ENCODE results near the gene TIMM13. TPM values are rescaled to one million over a fixed set of nuclear protein-coding genes. Genes with fewer than 3 reads are reported as not detected.

TIMM13 gene
- total RNA-seq, 5 donors from 2014 or later (not counting 1 experiment from before 2014, with no cell fraction given) = 22.4 to 50.9 (median 33.7) TPM

GRCh38 chr19:2428756-2429711 lies 1.6 kb upstream of the TIMM13 start:
- Histone ChIP-seq H3K4me3 (ENCODE audit: control insufficient read depth in 1 of 2, extremely low read depth in 1 of 2, low read length in 1 of 2) (no peak overlapping the region), H3K27me3 (replicated peaks in 1 of 2; ENCODE audit: control insufficient read depth in 2 of 2, extremely low read depth in 1 of 2, insufficient read depth in 2 of 2, low read length in 1 of 2) (no peaks in the 10 kb centered on the region), H3K9me3 (no peaks in the 10 kb centered on the region), H3K36me3 (ENCODE audit: control insufficient read depth in 2 of 2, extremely low read depth in 1 of 2, insufficient read depth in 1 of 2, low read length in 1 of 2) (peaks cover 7 to 23% of the 10 kb centered on the region in 2 donors), H3K4me1 (ENCODE audit: control insufficient read depth in 1 of 2, extremely low read depth in 1 of 2, insufficient read depth in 2 of 2, low read length in 2 of 2) (peaks cover 8 to 30% of the 10 kb centered on the region in 2 experiments), H3K27ac (ENCODE audit: low read length) (no peak overlapping the region)
- Mint-ChIP-seq H3K27ac (no peak overlapping the region), H3K36me3 (no peaks in the 10 kb centered on the region), H3K4me3 (no peak overlapping the region), H3K27me3 (no peaks in the 10 kb centered on the region), H3K4me1 (peaks cover 16 to 18% (median 18%) of the 10 kb centered on the region in 3 donors), H3K9me3 (no peaks in the 10 kb centered on the region)
- POLR2A ChIA-PET = interaction anchor here in 1 of 2 donors (0.9 kb wide), 1 partner anchor 171 kb away, joined by 4 read pairs; no protein-coding TSS in a partner anchor
- CTCF ChIA-PET = interaction anchor here in 1 of 2 donors (0.6 to 1.2 kb wide), 2 partner anchors 179 to 277 kb away, joined by 3 to 7 read pairs; no protein-coding TSS in a partner anchor
- WGBS (ENCODE audit: insufficient coverage) = 93% methylated on average over 28 of the region's 37 CpGs
- ATAC-seq (replicated peaks in 1 of 4) (no peak), DNase-seq (no peak)

GRCh38 chr19:2428321-2428690 lies 920 bp upstream of the TIMM13 start:
- ChIA-PET CTCF (interaction anchor here in 1 of 2 donors (0.6 to 1.6 kb wide), 5 partner anchors 28 to 276 kb away, joined by 3 to 4 read pairs (median 3); partner anchors contain the start of genes LMNB2 and PLEKHJ1), POLR2A (interaction anchor here in 1 of 2 donors (0.6 to 2.0 kb wide), 2 partner anchors 48 to 343 kb away, joined by 5 read pairs; partner anchors contain the start of gene GADD45B)
- no peaks in the 10 kb centered on the region for H3K9me3 ChIP-seq
- H3K4me1 ChIP-seq (ENCODE audit: control insufficient read depth in 1 of 2, extremely low read depth in 1 of 2, insufficient read depth in 2 of 2, low read length in 2 of 2) = peaks cover 8 to 30% of the 10 kb centered on the region in 2 experiments
- Mint-ChIP-seq H3K27ac (peak overlapping the region in 1 of 2 donors; percentile 99), H3K4me3 (peak overlapping the region in 2 of 3 donors; percentile 89 to 94), H3K27me3 (no peaks in the 10 kb centered on the region), H3K36me3 (no peaks in the 10 kb centered on the region), H3K4me1 (peaks cover 16 to 18% (median 18%) of the 10 kb centered on the region in 3 donors), H3K9me3 (no peaks in the 10 kb centered on the region)
- 78% methylated on average over 24 of the region's 25 CpGs for WGBS (ENCODE audit: insufficient coverage)
- no peak for DNase-seq
- H3K27ac ChIP-seq (ENCODE audit: low read length) = peak overlapping the region; percentile 96
- no peaks in the 10 kb centered on the region for H3K27me3 ChIP-seq (replicated peaks in 1 of 2; ENCODE audit: control insufficient read depth in 2 of 2, extremely low read depth in 1 of 2, insufficient read depth in 2 of 2, low read length in 1 of 2)
- peaks cover 7 to 22% of the 10 kb centered on the region in 2 donors for H3K36me3 ChIP-seq (ENCODE audit: control insufficient read depth in 2 of 2, extremely low read depth in 1 of 2, insufficient read depth in 1 of 2, low read length in 1 of 2)
- H3K4me3 ChIP-seq (ENCODE audit: control insufficient read depth in 1 of 2, extremely low read depth in 1 of 2, low read length in 1 of 2) = peak overlapping the region in 1 of 2 donors; percentile 97
- no peak for ATAC-seq (replicated peaks in 1 of 4)

- Histone ChIP-seq H3K4me1 (ENCODE audit: control insufficient read depth in 1 of 2, extremely low read depth in 1 of 2, insufficient read depth in 2 of 2, low read length in 2 of 2) (peaks cover 8 to 30% of the 10 kb centered on the region in 2 experiments), H3K27ac (ENCODE audit: low read length) (peak overlapping the region; percentile 96), H3K36me3 (ENCODE audit: control insufficient read depth in 2 of 2, extremely low read depth in 1 of 2, insufficient read depth in 1 of 2, low read length in 1 of 2) (peaks cover 7 to 17% of the 10 kb centered on the region in 2 donors), H3K4me3 (ENCODE audit: control insufficient read depth in 1 of 2, extremely low read depth in 1 of 2, low read length in 1 of 2) (peak overlapping the region; percentile 65 to 97), H3K27me3 (replicated peaks in 1 of 2; ENCODE audit: control insufficient read depth in 2 of 2, extremely low read depth in 1 of 2, insufficient read depth in 2 of 2, low read length in 1 of 2) (no peaks in the 10 kb centered on the region), H3K9me3 (no peaks in the 10 kb centered on the region)
- Mint-ChIP-seq H3K4me3 (peak overlapping the region; percentile 89 to 94 (median 89)), H3K4me1 (peaks cover 16 to 18% (median 18%) of the 10 kb centered on the region in 3 donors), H3K27ac (peak overlapping the region; percentile 92 to 99), H3K27me3 (no peaks in the 10 kb centered on the region), H3K36me3 (no peaks in the 10 kb centered on the region), H3K9me3 (no peaks in the 10 kb centered on the region)
- 3% methylated on average over 64 of the region's 66 CpGs for WGBS (ENCODE audit: insufficient coverage)
- DNase-seq (peak in 13 of 35 experiments; percentile 5 to 48 (median 20)), ATAC-seq (replicated peaks in 1 of 4) (peak in 3 of 4 experiments; percentile 1 to 8 (median 6))
- ChIA-PET CTCF (interaction anchor here (0.5 to 1.6 kb wide), 4 partner anchors 30 to 49 kb away, joined by 3 to 4 read pairs (median 3); partner anchors contain the start of genes GADD45B (in 1 of the 2) and LMNB2 (in 1 of the 2)), POLR2A (interaction anchor here in 1 of 2 donors (0.7 to 2.0 kb wide), 2 partner anchors 49 to 51 kb away, joined by 3 to 5 read pairs; partner anchors contain the start of gene GADD45B)
These were observed 566 bp downstream of the TIMM13 start for GRCh38 chr19:2426611-2427428.

GRCh38 chr19:2425622-2426581 lies 1.5 kb downstream of the TIMM13 start:
- H3K36me3 ChIP-seq (ENCODE audit: control insufficient read depth in 2 of 2, extremely low read depth in 1 of 2, insufficient read depth in 1 of 2, low read length in 1 of 2) = peaks cover 2 to 8% of the 10 kb centered on the region in 2 donors
- ATAC-seq (replicated peaks in 1 of 4) = no peak
- Mint-ChIP-seq H3K9me3 (no peaks in the 10 kb centered on the region), H3K4me3 (peak overlapping the region; percentile 89 to 94 (median 89)), H3K27ac (no peak overlapping the region), H3K4me1 (peaks cover 16 to 18% (median 18%) of the 10 kb centered on the region in 3 donors), H3K36me3 (no peaks in the 10 kb centered on the region), H3K27me3 (no peaks in the 10 kb centered on the region)
- DNase-seq = no peak
- ChIA-PET POLR2A (interaction anchor here in 1 of 2 donors (0.5 kb wide), 1 partner anchor 110 kb away, joined by 3 read pairs; no protein-coding TSS in a partner anchor), CTCF (no interaction called here)
- peak overlapping the region; percentile 65 to 97 for H3K4me3 ChIP-seq (ENCODE audit: control insufficient read depth in 1 of 2, extremely low read depth in 1 of 2, low read length in 1 of 2)
- no peaks in the 10 kb centered on the region for H3K27me3 ChIP-seq (replicated peaks in 1 of 2; ENCODE audit: control insufficient read depth in 2 of 2, extremely low read depth in 1 of 2, insufficient read depth in 2 of 2, low read length in 1 of 2)
- H3K27ac ChIP-seq (ENCODE audit: low read length) = no peak overlapping the region
- H3K9me3 ChIP-seq = no peaks in the 10 kb centered on the region
- WGBS (ENCODE audit: insufficient coverage) = 90% methylated on average over 19 of the region's 29 CpGs
- H3K4me1 ChIP-seq (ENCODE audit: control insufficient read depth in 1 of 2, extremely low read depth in 1 of 2, insufficient read depth in 2 of 2, low read length in 2 of 2) = peaks cover 8 to 30% of the 10 kb centered on the region in 2 experiments

GRCh38 chr19:2424686-2425621 lies 2.4 kb downstream of the TIMM13 start:
- Mint-ChIP-seq H3K4me3 (peak overlapping the region in 1 of 3 donors; percentile 24), H3K36me3 (no peaks in the 10 kb centered on the region), H3K27me3 (no peaks in the 10 kb centered on the region), H3K27ac (no peak overlapping the region), H3K9me3 (no peaks in the 10 kb centered on the region), H3K4me1 (peaks cover 16 to 18% (median 18%) of the 10 kb centered on the region in 3 donors)
- DNase-seq (no peak), ATAC-seq (replicated peaks in 1 of 4) (no peak)
- POLR2A ChIA-PET = no interaction called here
- CTCF ChIA-PET = no interaction called here
- Histone ChIP-seq H3K36me3 (ENCODE audit: control insufficient read depth in 2 of 2, extremely low read depth in 1 of 2, insufficient read depth in 1 of 2, low read length in 1 of 2) (peaks cover 2 to 7% of the 10 kb centered on the region in 2 donors), H3K27me3 (replicated peaks in 1 of 2; ENCODE audit: control insufficient read depth in 2 of 2, extremely low read depth in 1 of 2, insufficient read depth in 2 of 2, low read length in 1 of 2) (no peaks in the 10 kb centered on the region), H3K4me1 (ENCODE audit: control insufficient read depth in 1 of 2, extremely low read depth in 1 of 2, insufficient read depth in 2 of 2, low read length in 2 of 2) (peaks cover 8 to 30% of the 10 kb centered on the region in 2 experiments), H3K9me3 (no peaks in the 10 kb centered on the region), H3K27ac (ENCODE audit: low read length) (no peak overlapping the region), H3K4me3 (ENCODE audit: control insufficient read depth in 1 of 2, extremely low read depth in 1 of 2, low read length in 1 of 2) (no peak overlapping the region)
- 95% methylated on average over 82 of the region's 101 CpGs for WGBS (ENCODE audit: insufficient coverage)

Data from T-cell (primary cell).